NOMO-1 treated with DMSO at 0.1 percent for 48 hours (cell line): ENCODE results near the gene TOR3A.
"Not testable (repeated sequence)": the region's sequence is repeated elsewhere in the genome, so short reads cannot be mapped to it uniquely, and the experiment has no call there.

Source experiments
- DNase-seq: peaks from one replicate; lab custom pipeline; 2025; ENCODE audit not compliant: unreplicated experiment; lab: John Stamatoyannopoulos, UW

TOR3A gene, protein sequence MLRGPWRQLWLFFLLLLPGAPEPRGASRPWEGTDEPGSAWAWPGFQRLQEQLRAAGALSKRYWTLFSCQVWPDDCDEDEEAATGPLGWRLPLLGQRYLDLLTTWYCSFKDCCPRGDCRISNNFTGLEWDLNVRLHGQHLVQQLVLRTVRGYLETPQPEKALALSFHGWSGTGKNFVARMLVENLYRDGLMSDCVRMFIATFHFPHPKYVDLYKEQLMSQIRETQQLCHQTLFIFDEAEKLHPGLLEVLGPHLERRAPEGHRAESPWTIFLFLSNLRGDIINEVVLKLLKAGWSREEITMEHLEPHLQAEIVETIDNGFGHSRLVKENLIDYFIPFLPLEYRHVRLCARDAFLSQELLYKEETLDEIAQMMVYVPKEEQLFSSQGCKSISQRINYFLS

DNA sequence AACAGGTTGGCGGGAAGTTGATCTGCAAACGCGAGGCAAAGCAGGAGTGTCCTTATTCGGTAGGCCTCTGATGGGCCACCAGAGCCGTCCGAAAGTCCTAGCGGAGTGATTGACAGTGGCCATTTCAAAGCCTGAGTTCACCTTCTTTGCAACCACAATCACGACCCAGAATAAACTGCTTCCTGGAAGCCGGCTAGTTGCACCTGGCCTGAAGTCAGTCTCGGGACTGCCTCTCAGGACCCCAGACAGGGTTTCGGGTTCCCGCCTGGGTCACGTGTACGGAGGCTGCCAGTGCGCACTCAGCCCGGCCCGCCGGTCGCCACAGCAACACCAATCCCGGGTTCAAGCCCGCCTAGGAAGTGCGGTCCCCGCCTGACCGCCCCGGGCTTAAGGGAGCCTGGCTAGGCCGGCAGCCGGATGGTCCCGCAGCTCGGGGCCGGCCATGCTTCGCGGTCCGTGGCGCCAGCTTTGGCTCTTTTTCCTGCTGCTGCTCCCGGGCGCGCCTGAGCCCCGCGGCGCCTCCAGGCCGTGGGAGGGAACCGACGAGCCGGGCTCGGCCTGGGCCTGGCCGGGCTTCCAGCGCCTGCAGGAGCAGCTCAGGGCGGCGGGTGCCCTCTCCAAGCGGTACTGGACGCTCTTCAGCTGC lies at the start of gene TOR3A:
TOR3A (plus strand) TSS at position 384 of the 646 bp plus-strand sequence; CDS start at position 443, 59 bp downstream.
- peak; percentile 77 for DNase-seq

DNA sequence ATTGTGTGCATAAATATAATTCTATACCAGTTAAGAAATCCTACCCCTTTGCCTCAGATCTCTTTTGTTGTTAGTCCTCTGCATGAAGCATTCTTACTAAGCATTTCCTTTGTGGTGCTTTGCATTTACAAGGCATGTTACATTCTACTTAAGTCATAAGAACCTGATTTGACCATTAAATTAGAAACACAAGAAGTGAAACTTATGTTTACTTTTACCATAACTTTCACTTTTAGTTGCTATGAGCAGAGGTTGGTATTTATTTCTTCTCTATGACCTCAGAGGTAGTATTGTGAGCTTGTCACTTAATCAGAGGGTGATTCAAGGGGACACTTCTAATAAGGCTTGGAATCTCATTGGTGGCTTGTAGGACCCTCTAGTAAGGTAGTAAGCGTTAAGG lies 47.1 kb upstream of the TOR3A start:
- DNase-seq, result peak; percentile 72

DNA sequence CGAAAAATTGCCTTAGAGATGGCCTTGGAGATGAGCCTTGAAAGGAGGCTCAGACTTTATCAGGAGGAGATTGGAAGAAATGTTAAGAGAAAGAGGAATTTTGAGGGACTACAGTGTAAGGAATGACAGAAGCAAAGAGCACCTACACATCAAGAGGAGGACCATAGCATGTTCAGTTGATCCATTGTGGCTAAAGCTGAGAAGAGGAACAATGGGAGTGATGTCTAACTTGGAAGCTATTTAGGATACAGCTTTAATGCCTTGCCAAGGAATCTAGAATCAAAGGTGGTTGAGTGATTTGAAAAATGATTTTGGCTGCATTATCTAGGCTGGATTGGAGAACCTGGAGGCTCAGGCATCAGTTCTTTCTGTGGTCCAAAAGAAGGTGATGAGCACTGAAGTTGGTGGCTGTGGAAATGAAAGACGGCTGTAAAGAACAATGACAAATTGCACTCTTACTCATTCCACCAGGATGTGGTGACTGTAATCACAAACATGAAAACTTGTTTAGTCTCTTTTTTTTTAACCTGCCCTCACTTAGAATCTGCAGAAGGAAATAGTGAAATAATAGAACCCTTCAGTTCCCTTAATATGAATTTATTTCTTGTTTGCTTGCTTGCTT lies 44.9 kb upstream of the TOR3A start:
- DNase-seq, result no peak

DNA sequence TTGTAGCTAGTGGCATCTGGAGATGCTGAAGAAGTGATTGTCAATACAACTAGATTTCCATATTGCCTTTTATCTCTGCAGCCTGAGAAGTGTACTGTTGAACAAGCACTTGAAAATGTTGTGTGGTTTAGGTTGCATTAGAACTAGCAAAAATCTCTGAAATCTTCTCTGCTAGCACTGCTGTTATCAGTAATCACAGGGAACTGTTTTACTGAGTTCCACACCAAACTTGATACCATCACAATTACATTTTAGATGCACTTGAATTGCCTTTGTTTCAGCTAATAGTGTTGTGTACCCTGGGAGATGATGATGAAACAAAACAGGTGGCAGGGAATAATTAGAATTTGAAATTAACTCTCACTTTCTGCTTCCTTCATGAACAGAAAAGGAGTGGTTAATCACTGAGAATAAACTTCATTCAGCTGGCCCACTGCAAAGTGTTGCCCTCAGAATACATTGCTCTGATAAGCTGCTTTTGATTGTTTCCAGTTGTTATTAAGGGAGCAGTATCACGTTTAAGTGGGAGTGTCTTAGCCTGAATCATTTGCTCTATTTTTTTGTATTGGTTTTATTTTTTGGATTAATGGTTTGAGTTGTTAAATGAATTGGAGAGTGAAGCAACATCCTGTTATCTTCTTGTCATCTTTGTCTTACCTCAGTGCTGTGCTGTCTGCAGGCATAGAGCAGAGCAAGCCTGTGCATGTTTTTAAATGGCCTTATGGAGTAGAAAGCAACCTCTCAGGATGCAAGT lies 43.2 kb upstream of the TOR3A start:
- peak; percentile 29 for DNase-seq

DNA sequence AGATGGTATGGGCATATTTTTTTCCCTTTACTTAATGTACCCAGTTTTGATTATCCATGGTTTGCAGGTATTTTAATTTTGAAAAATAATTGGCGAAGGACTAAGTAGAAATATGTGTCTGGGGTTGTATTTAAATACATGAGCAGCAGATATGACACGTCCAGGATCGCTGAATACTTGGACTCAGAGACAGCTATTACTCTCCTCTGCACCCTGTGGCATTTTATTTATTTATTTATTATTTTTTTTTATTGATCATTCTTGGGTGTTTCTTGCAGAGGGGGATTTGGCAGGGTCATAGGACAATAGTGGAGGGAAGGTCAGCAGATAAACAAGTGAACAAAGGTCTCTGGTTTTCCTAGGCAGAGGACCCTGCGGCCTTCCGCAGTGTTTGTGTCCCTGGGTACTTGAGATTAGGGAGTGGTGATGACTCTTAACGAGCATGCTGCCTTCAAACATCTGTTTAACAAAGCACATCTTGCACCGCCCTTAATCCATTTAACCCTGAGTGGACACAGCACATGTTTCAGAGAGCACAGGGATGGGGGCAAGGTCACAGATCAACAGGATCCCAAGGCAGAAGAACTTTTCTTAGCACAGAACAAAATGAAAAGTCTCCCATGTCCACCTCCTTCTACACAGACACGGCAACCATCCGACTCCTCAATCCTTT lies 42.2 kb upstream of the TOR3A start:
- not testable (repeated sequence) for DNase-seq

DNA sequence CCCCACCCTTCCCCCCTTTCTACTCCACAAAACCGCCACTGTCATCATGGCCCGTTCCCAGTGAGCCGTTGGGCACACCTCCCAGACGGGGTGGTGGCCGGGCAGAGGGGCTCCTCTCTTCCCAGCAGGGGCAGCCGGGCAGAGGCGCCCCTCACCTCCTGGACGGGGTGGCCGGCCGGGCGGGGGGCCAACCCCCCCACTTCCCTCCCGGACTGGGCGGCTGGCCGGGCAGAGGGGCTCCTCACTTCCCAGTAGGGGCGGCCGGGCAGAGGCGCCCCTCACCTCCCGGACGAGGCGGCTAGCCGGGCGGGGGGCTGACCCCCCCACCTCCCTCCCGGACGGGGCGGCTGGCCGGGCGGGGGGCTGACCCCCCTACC lies 41.7 kb upstream of the TOR3A start:
- DNase-seq, result not testable (repeated sequence)

DNA sequence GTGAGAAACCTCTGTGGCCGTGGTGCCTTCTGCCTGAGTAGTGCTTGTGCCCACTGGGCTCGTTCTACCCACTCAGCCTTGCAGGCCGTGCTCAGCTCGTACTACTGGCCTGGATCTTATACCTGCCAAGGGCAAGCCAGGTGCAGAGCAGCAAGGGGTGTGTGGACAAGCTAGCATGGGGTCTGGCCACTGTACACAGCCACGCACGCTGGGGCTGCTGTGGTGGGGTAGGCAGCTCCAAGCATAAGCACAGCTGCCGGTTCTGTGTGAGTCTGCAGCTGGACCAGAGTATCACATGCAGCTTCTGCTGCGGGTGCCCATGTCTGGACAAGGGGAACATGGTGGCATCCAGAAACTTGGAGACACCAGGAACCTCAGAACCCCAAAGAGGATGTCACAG lies 39.8 kb upstream of the TOR3A start:
- DNase-seq, result no peak

DNA sequence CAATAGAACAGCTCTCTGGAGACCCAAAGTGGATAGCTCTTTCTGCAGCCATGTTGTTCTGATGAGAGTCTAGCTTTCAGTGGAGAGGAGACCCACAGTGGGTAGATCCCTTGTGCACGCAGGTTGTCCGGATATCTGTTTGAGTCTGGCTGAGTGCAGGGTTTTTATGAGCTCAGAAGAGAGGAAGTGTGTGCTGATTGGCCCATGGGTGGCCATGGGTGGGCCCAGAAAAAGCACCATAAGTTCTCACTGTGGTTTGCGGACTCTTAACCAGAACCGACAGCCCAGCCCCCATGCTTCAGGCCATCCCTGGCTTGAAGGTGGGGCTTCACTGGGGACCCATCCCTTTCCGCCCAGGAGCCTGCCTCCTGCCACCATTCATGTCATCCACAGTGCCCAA lies 39.2 kb upstream of the TOR3A start:
- no peak for DNase-seq

DNA sequence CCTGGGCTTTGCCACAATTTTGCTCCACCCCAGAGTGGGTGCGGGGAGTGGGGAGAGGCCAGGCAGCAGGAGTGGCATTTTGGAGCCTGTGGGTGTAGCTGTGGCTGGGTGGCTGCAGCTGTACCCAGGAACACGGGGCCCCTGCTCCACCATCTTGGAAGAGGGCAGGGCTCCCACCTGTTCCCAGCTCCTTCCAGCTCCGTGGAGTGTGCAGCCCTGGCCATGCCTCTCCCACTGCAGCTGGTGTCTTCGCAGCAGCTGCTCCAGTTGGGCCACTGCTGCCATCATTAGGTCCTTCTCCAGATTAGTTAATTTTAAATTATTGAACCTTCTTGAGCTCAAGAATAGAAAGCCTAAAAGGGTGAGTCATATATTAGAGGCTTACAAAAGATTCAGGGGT lies 38.6 kb upstream of the TOR3A start:
- DNase-seq, result no peak

DNA sequence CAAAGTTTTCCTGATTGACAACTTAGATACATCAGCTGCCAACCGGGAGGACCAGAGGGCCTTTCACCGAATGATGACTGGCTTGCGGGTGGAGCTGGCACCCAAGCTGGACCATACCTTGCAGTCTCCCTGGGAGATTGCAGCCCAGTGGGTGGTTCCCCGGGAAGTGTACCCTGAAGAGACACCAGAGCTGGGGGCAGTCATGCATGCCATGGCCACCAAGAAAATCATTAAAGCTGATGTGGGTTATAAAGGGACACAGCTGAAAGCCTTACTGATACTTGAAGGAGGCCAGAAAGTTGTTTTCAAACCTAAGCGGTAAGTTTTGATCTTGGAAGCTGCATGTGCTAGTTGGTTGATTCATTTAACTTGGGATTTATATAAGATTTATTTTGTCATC lies 38.0 kb upstream of the TOR3A start:
- no peak for DNase-seq

DNA sequence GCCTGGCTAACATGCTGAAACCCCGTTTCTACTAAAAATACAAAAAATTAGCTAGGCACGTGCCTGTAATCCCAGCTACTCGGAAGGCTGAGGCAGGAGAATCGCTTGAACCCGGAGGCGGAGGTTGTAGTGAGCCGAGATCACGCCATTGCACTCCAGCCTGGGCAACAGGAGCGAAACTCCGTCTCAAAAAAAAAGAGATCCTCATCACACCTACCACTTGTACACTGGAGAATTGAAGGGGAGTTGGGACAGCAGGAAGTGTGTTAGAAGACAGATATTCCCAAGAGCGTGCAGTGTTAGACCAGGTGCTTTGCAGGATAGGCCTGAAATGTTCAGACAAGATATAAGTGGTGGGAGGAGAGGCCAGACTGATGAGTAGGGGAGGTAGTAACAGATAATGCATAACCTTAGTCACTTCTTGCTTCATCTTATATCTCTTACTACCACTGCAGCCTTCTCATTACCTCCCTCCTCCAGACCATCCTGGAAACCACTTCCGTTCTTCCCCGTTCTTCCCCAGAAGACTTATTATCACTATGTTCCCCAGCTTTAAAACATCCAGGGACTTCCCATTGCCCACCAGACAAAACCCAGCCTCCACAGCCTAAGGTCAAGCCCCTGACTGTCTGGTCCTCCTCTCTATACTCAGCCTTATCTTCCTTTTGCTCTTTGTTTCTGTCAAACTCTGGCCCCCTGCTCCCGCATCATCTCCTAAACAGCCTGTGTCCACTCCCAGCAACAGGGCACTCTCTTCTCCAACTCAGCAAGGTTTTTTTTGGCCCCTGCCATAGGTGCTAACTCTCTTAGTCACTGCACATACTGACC lies 34.8 kb upstream of the TOR3A start:
- DNase-seq, result no peak

DNA sequence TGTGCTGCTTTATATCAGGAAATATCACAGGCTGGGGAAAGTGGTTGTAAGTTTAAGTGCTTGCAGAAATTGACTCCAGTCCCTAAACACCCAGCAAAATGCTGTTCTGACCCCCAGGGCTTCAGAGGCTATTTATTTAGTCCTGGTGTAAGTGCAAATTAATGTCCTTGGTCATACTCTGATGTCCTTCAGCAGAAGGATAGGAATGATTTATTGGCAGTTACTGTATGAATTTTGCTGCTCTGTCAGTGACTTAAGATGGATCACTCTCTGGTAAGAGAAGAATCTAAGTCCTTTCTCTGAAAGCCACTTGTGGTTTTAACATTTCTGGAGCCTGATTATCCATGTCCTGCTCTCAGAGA lies 34.3 kb upstream of the TOR3A start:
- no peak for DNase-seq

DNA sequence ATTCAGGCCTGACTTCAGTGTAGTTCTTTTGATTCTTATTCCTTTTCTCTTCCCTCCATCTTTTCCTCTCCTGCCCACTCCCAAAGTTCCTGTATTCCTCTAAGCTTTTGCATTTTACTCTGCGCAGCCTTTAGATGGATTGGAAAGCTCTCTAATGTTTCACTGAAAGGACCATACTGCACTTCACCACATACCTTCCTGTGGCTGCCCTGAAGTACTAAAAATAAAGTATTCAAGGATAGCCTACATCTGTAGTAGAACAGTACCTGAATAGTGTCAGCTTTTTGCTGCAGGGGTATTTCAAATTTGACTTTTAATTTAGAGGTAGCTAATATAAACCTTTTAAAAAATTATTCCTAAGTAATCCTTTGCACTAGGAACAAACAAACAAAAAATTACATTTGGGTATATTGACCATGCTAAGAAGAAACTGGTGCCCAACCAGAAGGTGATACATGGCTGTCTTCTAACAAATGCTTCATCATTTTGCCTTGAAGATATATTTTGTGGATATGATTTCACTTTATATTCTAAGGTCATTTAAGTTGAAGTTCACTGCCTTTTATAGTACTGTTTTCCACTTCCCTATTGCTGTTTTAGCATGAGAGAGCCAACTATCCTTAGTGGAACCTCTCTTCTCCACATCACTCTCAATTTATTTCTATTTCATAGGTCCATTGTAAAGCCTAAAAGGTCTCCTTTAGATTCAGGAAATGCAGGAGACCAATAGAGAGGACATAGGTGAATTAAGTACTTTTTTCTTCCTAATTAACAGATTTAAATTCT lies 33.3 kb upstream of the TOR3A start:
- DNase-seq, result no peak

DNA sequence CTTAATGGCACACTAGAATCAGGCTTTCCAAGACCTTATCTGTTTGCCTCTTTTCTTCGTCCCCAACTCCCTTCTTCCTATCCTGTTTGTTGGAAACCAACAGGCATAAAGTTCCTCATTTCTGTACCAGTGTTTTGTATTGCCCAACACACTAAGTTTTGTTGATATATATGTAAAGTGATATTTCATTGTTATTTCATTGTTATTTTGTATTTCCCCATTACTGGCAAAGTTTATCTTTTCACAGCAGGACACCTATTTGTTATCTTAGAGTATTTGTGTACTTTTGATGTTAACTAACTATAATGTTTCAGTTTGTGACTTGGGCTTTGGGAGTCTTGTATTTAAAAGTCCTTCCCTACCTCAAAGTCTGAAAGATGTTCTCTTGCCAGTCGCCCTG lies 29.1 kb upstream of the TOR3A start:
- DNase-seq, result no peak

DNA sequence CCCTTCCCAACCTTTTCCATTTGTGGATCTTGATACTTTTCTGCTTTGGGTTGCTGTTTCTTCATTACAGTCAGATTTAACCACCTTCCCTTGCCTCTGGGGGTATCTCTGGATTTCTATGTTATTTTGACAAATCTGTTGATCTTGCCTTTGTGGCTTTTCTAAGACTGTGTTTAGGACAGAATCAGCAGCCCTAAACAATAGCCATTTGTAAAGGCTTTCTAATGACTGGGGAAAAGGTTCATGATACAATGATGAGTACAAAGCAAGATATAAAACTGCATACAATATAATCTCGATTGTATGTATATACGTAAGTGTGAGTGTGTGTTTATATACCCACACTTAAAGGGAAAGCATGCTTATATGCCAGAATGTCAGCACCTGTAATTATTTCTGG lies 28.4 kb upstream of the TOR3A start:
- DNase-seq, result no peak

DNA sequence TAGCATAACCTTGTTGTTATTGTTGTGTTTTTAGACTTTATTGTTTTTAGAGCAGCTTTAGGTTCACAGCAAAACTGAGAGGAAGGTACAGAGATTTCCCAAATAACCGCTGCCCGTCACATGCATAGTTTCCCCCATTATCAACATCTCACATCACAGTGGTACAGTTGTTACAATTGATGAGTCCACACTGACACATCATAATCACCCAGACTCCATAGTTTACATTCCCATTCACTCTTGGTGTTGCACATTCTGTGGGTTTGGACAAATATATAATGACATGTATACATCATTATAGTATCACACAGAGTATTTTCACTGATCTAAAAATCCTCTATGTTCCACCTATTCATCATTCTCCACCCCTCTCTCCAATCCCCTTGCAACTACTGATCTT lies 25.9 kb upstream of the TOR3A start:
- DNase-seq, result no peak

DNA sequence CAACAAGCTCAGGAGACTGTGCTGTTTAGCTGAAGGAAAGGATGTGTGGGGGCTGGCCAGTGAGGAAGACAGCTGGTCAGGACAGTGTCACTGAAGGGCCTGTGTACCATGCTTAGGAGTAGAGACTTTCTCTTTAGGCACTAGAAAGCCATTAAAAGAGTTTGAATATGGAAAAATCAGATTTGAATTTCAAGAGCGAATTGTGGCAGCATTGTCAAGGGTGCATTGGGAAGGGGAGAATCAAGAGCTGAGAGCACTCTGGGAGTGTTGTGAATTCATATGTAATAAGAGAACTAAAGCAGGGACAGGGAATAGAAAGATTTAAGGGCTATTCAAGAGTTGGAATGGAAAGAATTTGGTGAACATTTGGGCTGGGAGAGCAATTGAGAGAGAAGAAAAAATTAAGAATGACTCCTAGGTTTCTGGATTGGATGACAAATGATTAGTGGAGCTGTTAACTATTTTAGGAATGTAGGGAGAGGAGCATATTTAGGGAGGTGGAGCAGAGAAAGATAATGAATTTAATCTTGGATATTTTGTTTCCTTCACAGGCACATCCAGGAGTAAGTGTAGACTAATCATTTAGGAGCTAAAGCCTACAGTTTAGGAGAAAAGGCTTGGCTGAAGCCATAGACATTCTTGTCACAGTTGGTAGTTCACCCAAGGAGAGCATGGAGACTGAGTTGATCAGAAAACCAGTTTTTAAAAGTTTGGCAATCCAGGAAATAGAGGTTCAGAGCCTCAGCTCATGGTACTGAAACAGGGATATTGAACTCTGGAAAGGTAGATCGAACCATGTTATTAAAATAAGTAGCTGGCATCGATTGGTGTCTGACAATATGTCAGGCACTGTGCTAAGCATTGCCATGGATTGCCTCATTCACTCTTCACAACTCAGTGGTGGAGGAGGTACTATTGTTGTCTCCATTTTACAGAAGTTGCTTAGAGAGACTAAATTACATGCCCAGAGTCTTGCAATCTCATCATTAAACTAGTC lies 23.1 kb upstream of the TOR3A start:
- DNase-seq, result peak; percentile 6
